Progenitor cell of endocrine pancreas (in vitro differentiated cells): Measurements from ENCODE around the gene OR6B3. TPM values are rescaled to one million over a fixed set of nuclear protein-coding genes. Genes with fewer than 3 reads are reported as not detected.

Experiments
- DNase-seq: peaks from one replicate; pipeline ENCODE4 v3.0.0; 2021; ENCODE audit warnings: low spot score; ENCODE audit not compliant: unreplicated experiment
- H3K27ac Mint-ChIP-seq: 2 replicates; pipeline ENCODE4 v1.8.0; 2021; ENCODE audit warnings: mild to moderate bottlenecking, moderate library complexity, mixed read lengths
- H3K27me3 Mint-ChIP-seq: 2 replicates; pipeline ENCODE4 v1.8.0; 2021; ENCODE audit warnings: mixed read lengths
- H3K36me3 Mint-ChIP-seq: 2 replicates; pipeline ENCODE4 v1.8.0; 2022; ENCODE audit warnings: mixed read lengths; ENCODE audit not compliant: insufficient read depth
- H3K4me1 Mint-ChIP-seq: 2 replicates; pipeline ENCODE4 v1.8.0; 2021; ENCODE audit warnings: low read depth, mixed read lengths
- H3K4me3 Mint-ChIP-seq: 2 replicates; pipeline ENCODE4 v1.8.0; 2021; ENCODE audit warnings: low read depth, mild to moderate bottlenecking, moderate library complexity, mixed read lengths
- H3K9me3 Mint-ChIP-seq: 2 replicates; pipeline ENCODE4 v1.8.0; 2021; ENCODE audit warnings: low read depth, mixed read lengths
- CTCF ChIP-seq: fragments of 200-600 bp; sonication (generic); IDR thresholded peaks from one replicate; pipeline ENCODE4 v1.5.0; 2021; ENCODE audit warnings: antibody characterized with exemption, mild to moderate bottlenecking; ENCODE audit not compliant: unreplicated experiment
- total RNA-seq: library from RNA; stranded (reverse); gene quantifications from 2 replicates; pipeline ENCODE4 v1.2.1, GENCODE V29; 2021

Gene OR6B3
- total RNA-seq, 1 donor from 2014 or later, result not detected

- Mint-ChIP-seq H3K27ac (no peak overlapping the region), H3K9me3 (no peaks in the 10 kb centered on the region), H3K4me3 (no peak overlapping the region), H3K4me1 (no peaks in the 10 kb centered on the region), H3K27me3 (peaks cover 80% of the 10 kb centered on the region), H3K36me3 (no peaks in the 10 kb centered on the region)
- no peak for DNase-seq
- no peak for TF ChIP-seq CTCF
Measured at GRCh38 chr2:240032406-240033329, 20.7 kb downstream of the OR6B3 start.

GRCh38 chr2:240030379-240031094, 22.8 kb downstream of the OR6B3 start, which contains the start of gene OR6B2:
TSS of gene OR6B2 (minus strand) at chr2:240030429. CDS start at chr2:240030429, 0 bp downstream.
- DNase-seq, result no peak
- Mint-ChIP-seq H3K36me3 (no peaks in the 10 kb centered on the region), H3K27ac (peak within 1 kb of the TSS; percentile 56), H3K9me3 (no peaks in the 10 kb centered on the region), H3K27me3 (peaks cover 70% of the 10 kb centered on the region), H3K4me1 (no peaks in the 10 kb centered on the region), H3K4me3 (no peak within 1 kb of the TSS)
- TF ChIP-seq CTCF, result no peak

- Mint-ChIP-seq H3K36me3 (peaks cover 9% of the 10 kb centered on the region), H3K27me3 (peaks cover 18% of the 10 kb centered on the region), H3K9me3 (no peaks in the 10 kb centered on the region), H3K4me1 (peaks cover 11% of the 10 kb centered on the region), H3K4me3 (peak overlapping the region; percentile 96), H3K27ac (peak overlapping the region; percentile 97)
- TF ChIP-seq CTCF, result no peak
- DNase-seq, result no peak
Measured at GRCh38 chr2:240024766-240025165, 28.6 kb downstream of the OR6B3 start.

GRCh38 chr2:240023792-240024191, 29.5 kb downstream of the OR6B3 start:
- DNase-seq, result no peak
- H3K4me1 Mint-ChIP-seq, result peaks cover 11% of the 10 kb centered on the region
- H3K4me3 Mint-ChIP-seq, result peak overlapping the region; percentile 96
- no peaks in the 10 kb centered on the region for H3K9me3 Mint-ChIP-seq
- peaks cover 12% of the 10 kb centered on the region for H3K27me3 Mint-ChIP-seq
- H3K27ac Mint-ChIP-seq, result peak overlapping the region; percentile 97
- peaks cover 12% of the 10 kb centered on the region for H3K36me3 Mint-ChIP-seq
- no peak for TF ChIP-seq CTCF

GRCh38 chr2:240021488-240022104, 31.7 kb downstream of the OR6B3 start:
- Mint-ChIP-seq H3K36me3 (peaks cover 18% of the 10 kb centered on the region), H3K9me3 (no peaks in the 10 kb centered on the region), H3K4me1 (peaks cover 11% of the 10 kb centered on the region), H3K27me3 (peaks cover 1% of the 10 kb centered on the region), H3K4me3 (no peak overlapping the region), H3K27ac (no peak overlapping the region)
- peak; percentile 84 for TF ChIP-seq CTCF
- DNase-seq, result peak; percentile 75
